AG09319 (cell line): Measurements from ENCODE around the gene BCAS1.

Source experiments
- DNase-seq: peaks from one replicate; pipeline ENCODE4 v3.0.0-alpha.2; 2010; ENCODE audit warnings: low read depth; ENCODE audit errors: extremely low read depth
- TF ChIP-seq, protein P1 (sequence below): IDR thresholded peaks from 2 replicates; pipeline ENCODE4 v1.5.1; 2011; ENCODE audit warnings: low read depth, mild to moderate bottlenecking, inconsistent platforms, low read length, moderate library complexity

The BCAS1 gene

DNA sequence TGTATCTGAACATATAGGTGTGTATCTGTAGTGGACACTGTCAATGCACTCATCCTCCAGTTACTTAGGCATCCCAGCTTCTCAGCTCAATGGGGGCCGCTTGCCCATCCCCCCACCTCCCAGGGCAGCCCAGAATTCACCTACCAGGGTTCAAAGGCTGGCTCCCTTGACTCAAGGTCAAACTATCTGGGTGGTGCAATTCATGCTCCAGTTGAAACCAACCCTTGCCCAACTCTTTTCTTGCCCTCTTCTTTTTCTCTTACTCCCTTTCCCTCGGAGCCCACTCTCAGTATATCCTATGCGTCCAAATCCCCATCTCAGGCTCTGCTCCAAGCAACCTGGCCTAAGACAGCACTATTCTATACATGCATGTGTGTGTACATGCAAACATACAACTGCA, 127.4 kb downstream of the BCAS1 start:
- TF ChIP-seq, protein P1, sequence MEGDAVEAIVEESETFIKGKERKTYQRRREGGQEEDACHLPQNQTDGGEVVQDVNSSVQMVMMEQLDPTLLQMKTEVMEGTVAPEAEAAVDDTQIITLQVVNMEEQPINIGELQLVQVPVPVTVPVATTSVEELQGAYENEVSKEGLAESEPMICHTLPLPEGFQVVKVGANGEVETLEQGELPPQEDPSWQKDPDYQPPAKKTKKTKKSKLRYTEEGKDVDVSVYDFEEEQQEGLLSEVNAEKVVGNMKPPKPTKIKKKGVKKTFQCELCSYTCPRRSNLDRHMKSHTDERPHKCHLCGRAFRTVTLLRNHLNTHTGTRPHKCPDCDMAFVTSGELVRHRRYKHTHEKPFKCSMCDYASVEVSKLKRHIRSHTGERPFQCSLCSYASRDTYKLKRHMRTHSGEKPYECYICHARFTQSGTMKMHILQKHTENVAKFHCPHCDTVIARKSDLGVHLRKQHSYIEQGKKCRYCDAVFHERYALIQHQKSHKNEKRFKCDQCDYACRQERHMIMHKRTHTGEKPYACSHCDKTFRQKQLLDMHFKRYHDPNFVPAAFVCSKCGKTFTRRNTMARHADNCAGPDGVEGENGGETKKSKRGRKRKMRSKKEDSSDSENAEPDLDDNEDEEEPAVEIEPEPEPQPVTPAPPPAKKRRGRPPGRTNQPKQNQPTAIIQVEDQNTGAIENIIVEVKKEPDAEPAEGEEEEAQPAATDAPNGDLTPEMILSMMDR: no peak
- DNase-seq: no peak

DNA sequence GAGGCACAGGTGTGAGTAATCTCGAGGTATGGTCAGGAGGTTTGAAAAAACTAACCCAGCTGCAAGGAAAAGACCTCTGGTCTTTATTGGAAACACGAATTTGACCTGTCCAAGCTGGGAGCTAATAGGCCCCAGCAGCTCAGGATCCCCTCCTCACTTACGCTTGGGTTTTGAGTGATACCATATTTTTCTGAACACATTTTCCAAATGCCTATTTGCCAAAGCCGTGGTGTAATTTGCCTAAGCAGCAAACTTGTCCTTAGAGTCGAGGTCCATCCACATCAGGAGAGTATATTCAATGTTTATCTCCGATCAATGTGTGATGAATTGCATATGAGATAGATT, 128.0 kb downstream of the BCAS1 start:
- TF ChIP-seq, protein P1: no peak
- DNase-seq: no peak

DNA sequence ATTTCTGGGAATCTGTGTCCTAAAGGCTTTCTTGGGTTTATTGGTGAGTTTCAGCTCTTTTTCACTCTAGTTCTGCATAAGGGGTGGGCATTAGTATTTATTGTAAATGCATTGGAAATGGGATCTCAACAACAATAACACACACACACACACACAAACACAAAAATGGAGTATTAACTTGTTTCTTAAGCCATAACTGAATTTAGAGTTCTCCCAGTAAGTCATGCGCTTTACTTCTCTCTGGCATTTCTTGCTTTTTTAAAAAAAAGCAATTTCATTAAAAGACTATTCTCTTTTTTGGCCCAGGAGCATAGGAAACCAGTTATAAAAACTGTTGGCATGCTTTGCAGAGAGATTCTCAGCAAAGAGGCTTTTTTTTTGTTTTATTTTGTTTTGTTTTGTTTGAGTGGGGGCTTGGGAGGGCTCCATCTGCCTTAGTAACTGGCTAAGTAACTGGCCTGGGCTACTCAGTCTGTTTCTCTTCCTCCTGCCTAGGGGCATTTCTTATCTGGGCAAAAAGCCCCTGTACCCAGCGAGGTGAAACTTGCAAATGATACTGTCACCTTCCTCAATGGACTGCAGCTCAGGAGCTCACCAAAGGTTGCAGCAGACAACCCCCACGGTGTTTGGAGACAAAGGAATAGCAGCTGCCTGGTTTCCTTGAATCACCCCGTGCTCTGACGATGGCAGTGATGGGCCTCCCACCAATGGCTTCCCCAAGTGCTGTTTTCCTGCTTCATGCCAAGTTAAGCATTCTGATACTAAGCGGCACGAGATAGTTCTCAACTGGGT, 128.5 kb downstream of the BCAS1 start:
- TF ChIP-seq, protein P1: no peak
- DNase-seq: no peak

DNA sequence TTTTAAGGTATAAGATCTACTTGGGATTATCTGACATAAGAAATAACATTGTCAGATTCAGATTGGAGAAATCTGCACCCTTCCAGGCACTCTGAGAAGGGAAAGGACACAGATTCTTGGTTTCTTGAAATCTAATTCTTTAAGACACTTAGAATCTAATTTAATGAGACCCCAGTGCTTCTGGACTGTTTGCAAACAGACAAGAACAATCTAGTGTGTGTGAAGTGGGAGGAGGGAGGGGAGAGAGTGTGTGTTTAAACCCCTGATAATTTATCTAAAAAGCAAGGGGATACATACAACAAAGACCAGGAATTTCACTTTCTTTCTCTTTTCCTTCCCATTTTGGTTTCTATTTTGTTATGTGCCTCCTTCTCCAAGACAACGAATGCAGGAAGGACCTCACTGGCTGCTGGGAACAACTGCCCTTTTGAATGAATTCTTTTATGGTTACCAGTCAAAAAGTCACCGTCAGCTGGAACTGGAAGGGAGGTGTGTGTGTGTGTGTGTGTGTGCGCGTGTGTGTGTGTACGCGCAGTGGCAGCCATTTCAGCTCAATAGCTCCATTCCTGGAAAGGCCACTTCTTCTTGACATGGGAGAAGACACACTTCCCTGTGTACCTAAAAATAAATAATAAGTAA, 129.4 kb downstream of the BCAS1 start:
- peak; percentile 52 for DNase-seq
- TF ChIP-seq, protein P1: no peak

DNA sequence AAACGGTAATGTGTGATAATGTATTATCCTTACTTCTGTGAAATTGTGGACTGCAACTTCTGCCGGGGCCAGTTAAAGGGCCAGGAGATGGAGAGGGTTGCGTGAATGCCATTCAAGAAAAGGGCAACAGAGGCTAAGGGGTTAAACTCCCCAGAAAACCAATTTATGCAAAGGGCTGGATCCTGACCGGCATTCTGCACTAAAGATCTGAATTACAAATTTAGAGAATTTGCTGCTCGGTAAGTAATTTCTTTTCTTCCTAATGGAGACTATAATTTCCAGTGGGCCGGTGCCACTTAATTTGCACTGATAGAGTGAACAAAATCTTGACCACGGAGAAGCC, 130.1 kb downstream of the BCAS1 start:
- TF ChIP-seq, protein P1: no peak
- DNase-seq: no peak

DNA sequence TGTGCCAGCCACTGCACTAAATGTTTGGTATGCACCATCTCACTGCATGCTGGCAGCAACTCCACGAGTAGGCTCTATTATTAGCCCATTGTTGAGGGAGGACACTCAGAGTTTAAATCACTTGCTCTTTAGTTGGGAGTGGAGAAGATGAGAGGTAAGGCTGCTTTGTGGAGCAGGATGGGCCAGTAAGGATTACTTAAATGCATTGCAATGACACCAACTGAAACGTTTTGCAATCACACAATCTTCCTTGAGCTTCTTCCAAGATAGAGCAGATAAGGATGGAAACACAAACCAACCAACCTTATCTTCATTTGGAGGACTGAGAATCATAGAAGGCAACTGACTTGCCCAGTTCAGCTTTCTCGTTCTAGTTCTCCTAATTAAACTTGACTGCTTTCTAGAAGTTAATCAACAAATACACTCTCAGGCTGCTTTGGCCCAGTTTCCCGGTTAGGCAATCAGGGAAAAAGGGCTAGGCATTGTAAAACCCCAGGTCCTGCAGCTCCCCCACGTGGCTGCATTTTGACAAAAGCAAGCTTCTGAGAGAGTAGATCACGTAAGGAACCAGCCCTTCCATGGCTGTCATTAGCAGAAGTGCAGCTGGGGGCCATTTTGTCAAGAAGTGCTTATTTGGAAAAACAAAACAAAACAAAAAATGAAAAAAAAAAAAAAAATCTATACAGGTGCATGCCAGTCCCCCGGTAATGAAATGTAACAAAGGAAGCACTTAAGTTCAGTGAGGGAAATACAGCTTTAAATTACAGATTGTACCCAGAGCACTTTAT, 130.6 kb downstream of the BCAS1 start:
- peak; percentile 93 for DNase-seq
- TF ChIP-seq, protein P1: peak; percentile 79

DNA sequence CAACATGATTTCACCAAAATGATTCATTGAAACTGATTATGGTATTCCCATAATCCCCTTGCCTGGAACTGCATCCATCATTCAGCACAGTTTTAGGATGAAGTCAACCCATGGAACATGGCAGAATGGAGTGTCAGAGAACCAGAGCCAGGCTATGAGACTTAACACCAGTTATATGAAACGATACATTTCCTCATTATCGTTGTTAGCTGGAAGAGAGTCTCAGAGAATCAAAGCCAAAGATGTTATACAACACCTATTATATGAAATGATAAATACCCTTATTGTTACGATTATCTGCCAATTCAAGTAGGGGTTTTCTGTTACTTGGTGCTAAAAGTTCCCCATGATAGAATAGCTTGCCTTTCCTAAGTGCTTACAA, 131.2 kb downstream of the BCAS1 start:
- no peak for DNase-seq
- TF ChIP-seq, protein P1: no peak
